GM06990 (cell line): ENCODE results near the gene PPP1R1C.

Experiments used
- DNase-seq: peaks from one replicate; pipeline ENCODE4 v3.0.0-alpha.2; 2011; ENCODE audit not compliant: insufficient read length; ENCODE audit errors: extremely low read depth
- H3K27me3 ChIP-seq: replicated peaks from 2 replicates; pipeline ENCODE4 v1.6.0; 2011; ENCODE audit warnings: low read length; ENCODE audit not compliant: control insufficient read depth, insufficient read depth
- H3K36me3 ChIP-seq: 2 replicates; pipeline ENCODE4 v1.5.1; 2011; ENCODE audit warnings: low read length; ENCODE audit not compliant: control insufficient read depth, insufficient read depth
- H3K4me3 ChIP-seq: replicated peaks from 2 replicates; pipeline ENCODE4 v1.5.1; 2011; ENCODE audit warnings: low read depth, mild to moderate bottlenecking, control low read depth, low read length
- CTCF ChIP-seq: IDR thresholded peaks from 2 replicates; pipeline ENCODE4 v1.5.1; 2011; ENCODE audit warnings: low read length, control low read depth, mild to moderate bottlenecking, inconsistent platforms; ENCODE audit not compliant: insufficient read depth, poor library complexity, severe bottlenecking

The PPP1R1C gene

GRCh38 chr2:182110347-182110746 lies 124.7 kb downstream of the PPP1R1C start:
- no peak overlapping the region for H3K4me3 ChIP-seq
- no peaks in the 10 kb centered on the region for H3K27me3 ChIP-seq
- TF ChIP-seq CTCF, result no peak
- no peaks in the 10 kb centered on the region for H3K36me3 ChIP-seq
- no peak for DNase-seq

DNA sequence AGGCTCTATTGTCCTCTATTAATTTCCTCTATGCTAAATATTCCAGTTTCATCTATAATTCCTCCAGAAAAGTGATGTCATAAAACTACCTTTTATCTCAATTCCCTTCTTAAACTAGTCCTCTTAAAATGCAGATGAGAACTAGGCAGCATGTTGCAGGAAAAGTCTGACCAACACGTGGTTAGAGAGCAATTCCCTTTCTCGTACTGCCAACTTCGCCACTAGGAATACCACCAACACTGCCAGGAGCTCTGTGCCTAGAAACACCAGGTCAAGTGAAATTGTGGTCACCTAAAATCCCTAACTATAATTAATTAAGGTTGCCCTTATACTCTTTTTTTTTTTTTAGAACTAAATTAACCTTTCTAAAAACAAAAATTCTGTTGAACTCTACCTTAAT lies 127.7 kb downstream of the PPP1R1C start:
- no peak for TF ChIP-seq CTCF
- Histone ChIP-seq H3K4me3 (no peak overlapping the region), H3K27me3 (no peaks in the 10 kb centered on the region), H3K36me3 (no peaks in the 10 kb centered on the region)
- no peak for DNase-seq

DNA sequence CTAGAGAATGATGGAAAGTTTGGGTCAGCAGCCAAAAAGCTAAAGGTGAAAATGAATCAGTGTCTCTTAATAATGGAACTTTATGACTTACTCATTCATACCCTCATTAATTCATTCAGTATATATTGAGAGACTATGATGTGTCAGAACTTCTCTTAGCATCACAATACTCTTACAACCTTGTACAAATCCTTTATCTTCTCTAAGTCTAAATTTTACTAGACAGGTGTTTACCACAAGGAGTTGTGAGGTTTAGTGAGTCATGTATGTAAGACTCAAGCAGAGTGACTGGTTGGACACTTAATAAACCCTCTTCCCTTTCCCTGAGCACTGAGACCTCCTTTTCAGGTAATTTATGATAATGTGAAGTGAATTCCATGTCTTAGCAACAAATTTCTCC lies 129.6 kb downstream of the PPP1R1C start:
- H3K36me3 ChIP-seq, result no peaks in the 10 kb centered on the region
- no peak for DNase-seq
- H3K27me3 ChIP-seq, result no peaks in the 10 kb centered on the region
- TF ChIP-seq CTCF, result no peak
- no peak overlapping the region for H3K4me3 ChIP-seq

GRCh38 chr2:182116774-182117173 lies 131.1 kb downstream of the PPP1R1C start:
- Histone ChIP-seq H3K4me3 (no peak overlapping the region), H3K27me3 (no peaks in the 10 kb centered on the region), H3K36me3 (no peaks in the 10 kb centered on the region)
- no peak for TF ChIP-seq CTCF
- no peak for DNase-seq

GRCh38 chr2:182117196-182117595 lies 131.5 kb downstream of the PPP1R1C start:
- TF ChIP-seq CTCF, result no peak
- Histone ChIP-seq H3K4me3 (no peak overlapping the region), H3K27me3 (no peaks in the 10 kb centered on the region), H3K36me3 (no peaks in the 10 kb centered on the region)
- no peak for DNase-seq
